Measurements from ENCODE around the gene OPN4. TPM values are rescaled to one million over a fixed set of nuclear protein-coding genes. Genes with fewer than 3 reads are reported as not detected.
A peak's percentile ranks its signal among the peaks of the same experiment; 100 is the strongest.

The OPN4 gene
- total and polyA plus RNA-seq, 2 of the 8 experiments (the other 6 are each of a cell fraction or from before 2014, with no cell fraction given): not detected

DNA sequence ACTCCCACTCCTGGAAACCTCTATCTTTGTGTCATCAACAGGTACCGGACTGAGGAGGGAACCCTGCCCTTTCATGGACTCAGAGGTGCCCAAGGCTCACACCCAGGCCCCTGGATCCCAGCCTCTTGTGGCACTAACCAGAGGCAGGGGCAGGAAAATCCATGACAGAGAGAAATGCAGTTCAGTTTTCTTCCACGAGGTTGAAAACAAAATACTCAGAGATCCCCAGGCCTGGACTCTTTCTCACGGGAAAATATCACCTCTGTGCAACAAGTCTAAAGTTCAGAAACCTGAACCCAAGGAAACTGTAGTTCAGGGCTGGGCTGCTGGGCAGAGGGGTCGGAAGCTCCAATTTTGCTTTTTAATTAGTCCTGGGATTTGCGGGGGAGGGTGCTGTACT is 21.4 kb upstream of the OPN4 start:
- Histone ChIP-seq H3K4me1 (replicated peaks in 1 of 4; ENCODE audit: control insufficient read depth in 3 of 4, insufficient read depth in 4 of 4, low read length in 3 of 4) (peaks cover 0 to 9% (median 3%) of the 10 kb centered on the region in 4 experiments; a peak in 5 of 7 replicates), H3K4me3 (ENCODE audit: extremely low read depth in 1 of 4, insufficient read depth in 2 of 4, low read depth in 3 of 4, low read length in 4 of 4) (no peak overlapping the region), H2BK12ac (ENCODE audit: low read depth, low read length) (no peak overlapping the region), H3K27ac (ENCODE audit: low read depth, low read length) (no peak overlapping the region), H4K5ac (ENCODE audit: insufficient read length, low read depth, low read length) (no peak overlapping the region), H2BK15ac (ENCODE audit: low read length) (no peak overlapping the region), H3K18ac (ENCODE audit: extremely low read depth, low read length) (no peak overlapping the region), H3K14ac (ENCODE audit: insufficient read length) (no peak overlapping the region), H2BK20ac (ENCODE audit: low read length) (no peak overlapping the region), H3K23me2 (ENCODE audit: low read depth, low read length) (peaks cover 2% of the 10 kb centered on the region; the same call in 1 of the 2 replicates), H3K27me3 (replicated peaks in 1 of 4; ENCODE audit: control insufficient read depth in 3 of 4, extremely low read depth in 1 of 4, insufficient read depth in 3 of 4, low read length in 3 of 4) (peaks cover 0 to 23% (median 12%) of the 10 kb centered on the region in 4 experiments; a peak in 5 of 7 replicates), H2BK120ac (replicated peaks; ENCODE audit: low read depth, low read length) (no peak overlapping the region), H3K79me1 (ENCODE audit: low read depth, low read length) (no peaks in the 10 kb centered on the region), H2AK5ac (ENCODE audit: low read depth, low read length) (no peak overlapping the region), H3K56ac (replicated peaks; ENCODE audit: insufficient read length, low read depth, low read length) (no peak overlapping the region), H2BK5ac (ENCODE audit: low read depth, low read length) (no peak overlapping the region), H3K9ac (replicated peaks in 1 of 4; ENCODE audit: extremely low read depth in 1 of 4, low read depth in 3 of 4, low read length in 3 of 4) (no peak overlapping the region), H3K4me2 (ENCODE audit: insufficient read depth in 1 of 2, low read depth in 2 of 2, low read length in 2 of 2) (peak overlapping the region in 1 of 2 experiments; percentile 81; a peak in 1 of 4 replicates), H3K9me3 (ENCODE audit: insufficient read depth in 2 of 2, low read depth in 1 of 2, low read length in 1 of 2) (no peaks in the 10 kb centered on the region), H3K36me3 (ENCODE audit: control insufficient read depth in 2 of 4, insufficient read depth in 4 of 4, low read length in 3 of 4) (no peaks in the 10 kb centered on the region), H4K91ac (replicated peaks; ENCODE audit: insufficient read length, low read length) (no peak overlapping the region), H3K79me2 (ENCODE audit: control insufficient read depth in 1 of 2, insufficient read depth in 2 of 2, low read length in 2 of 2) (no peaks in the 10 kb centered on the region), H2AFZ (ENCODE audit: low read length) (peak overlapping the region; percentile 52; the same call in 1 of the 2 replicates), H3K4ac (replicated peaks; ENCODE audit: insufficient read length, low read depth, low read length) (no peak overlapping the region), H3K23ac (ENCODE audit: insufficient read length) (no peak overlapping the region), H4K8ac (ENCODE audit: extremely low read depth, insufficient read depth, low read length) (no peak overlapping the region), H4K20me1 (replicated peaks in 1 of 2; ENCODE audit: control insufficient read depth in 1 of 2, insufficient read depth in 2 of 2, low read length in 2 of 2) (no peaks in the 10 kb centered on the region)
- CTCF ChIA-PET (ENCODE audit: partially characterized antibody): interaction anchor here (0.7 to 8.0 kb wide), 21 partner anchors 11 to 362 kb away, joined by 3 to 57 read pairs (median 4); partner anchors contain the start of gene LDB3
- WGBS, 2 experiments (ENCODE audit: extremely low coverage in 1 of 2, insufficient coverage in 1 of 2, insufficient read length in 1 of 2, insufficient replicate concordance in 2 of 2, low coverage in 1 of 2, low lambda C conversion rate in 2 of 2, missing lambda C conversion rate in 1 of 2): 70% methylated on average over 5 of the region's 5 CpGs; no CpG with 5 or more reads in 1 of the 2 experiments
- POLR2A ChIA-PET (ENCODE audit: partially characterized antibody): interaction anchor here (0.6 kb wide), 1 partner anchor 9 kb away, joined by 3 read pairs; no protein-coding TSS in a partner anchor
- FAIRE-seq (no peak), DNase-seq (ENCODE audit: low read depth in 1 of 2, low spot score in 2 of 2) (no peak)
- no peak for TF ChIP-seq SRF (IDR thresholded peaks at IDR 0.05; ENCODE audit: low read depth, low read length)
- TF ChIP-seq HDAC2 (IDR thresholded peaks at IDR 0.05; ENCODE audit: borderline replicate concordance in 1 of 2, low read depth in 2 of 2, low read length in 2 of 2): no peak
- no peak for TF ChIP-seq SP2 (IDR thresholded peaks at IDR 0.05; ENCODE audit: low read length)
- TF ChIP-seq EGR1 (IDR thresholded peaks at IDR 0.05; ENCODE audit: borderline replicate concordance, low read depth, low read length): no peak
- TF ChIP-seq PHF8 (conservative IDR thresholded peaks at IDR 0.05; ENCODE audit: low read depth, low read length): no peak
- TF ChIP-seq SUZ12 (IDR thresholded peaks at IDR 0.05; ENCODE audit: low read length): no peak
- TF ChIP-seq, protein P1, sequence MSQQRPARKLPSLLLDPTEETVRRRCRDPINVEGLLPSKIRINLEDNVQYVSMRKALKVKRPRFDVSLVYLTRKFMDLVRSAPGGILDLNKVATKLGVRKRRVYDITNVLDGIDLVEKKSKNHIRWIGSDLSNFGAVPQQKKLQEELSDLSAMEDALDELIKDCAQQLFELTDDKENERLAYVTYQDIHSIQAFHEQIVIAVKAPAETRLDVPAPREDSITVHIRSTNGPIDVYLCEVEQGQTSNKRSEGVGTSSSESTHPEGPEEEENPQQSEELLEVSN (IDR thresholded peaks at IDR 0.05): no peak
- TF ChIP-seq, protein P2, sequence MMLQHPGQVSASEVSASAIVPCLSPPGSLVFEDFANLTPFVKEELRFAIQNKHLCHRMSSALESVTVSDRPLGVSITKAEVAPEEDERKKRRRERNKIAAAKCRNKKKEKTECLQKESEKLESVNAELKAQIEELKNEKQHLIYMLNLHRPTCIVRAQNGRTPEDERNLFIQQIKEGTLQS (IDR thresholded peaks at IDR 0.05; ENCODE audit: insufficient read depth, low read depth, low read length): no peak
- TF ChIP-seq, protein P3, sequence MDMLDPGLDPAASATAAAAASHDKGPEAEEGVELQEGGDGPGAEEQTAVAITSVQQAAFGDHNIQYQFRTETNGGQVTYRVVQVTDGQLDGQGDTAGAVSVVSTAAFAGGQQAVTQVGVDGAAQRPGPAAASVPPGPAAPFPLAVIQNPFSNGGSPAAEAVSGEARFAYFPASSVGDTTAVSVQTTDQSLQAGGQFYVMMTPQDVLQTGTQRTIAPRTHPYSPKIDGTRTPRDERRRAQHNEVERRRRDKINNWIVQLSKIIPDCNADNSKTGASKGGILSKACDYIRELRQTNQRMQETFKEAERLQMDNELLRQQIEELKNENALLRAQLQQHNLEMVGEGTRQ (IDR thresholded peaks at IDR 0.05; ENCODE audit: low read length): no peak
- TF ChIP-seq KDM5A (IDR thresholded peaks at IDR 0.05; ENCODE audit: low read length): no peak
- no peak for TF ChIP-seq SIRT6 (IDR thresholded peaks at IDR 0.05; ENCODE audit: low read length)

Measured in H1 (cell line).